ENCODE measurements around the gene OAS3.

Gene OAS3

DNA sequence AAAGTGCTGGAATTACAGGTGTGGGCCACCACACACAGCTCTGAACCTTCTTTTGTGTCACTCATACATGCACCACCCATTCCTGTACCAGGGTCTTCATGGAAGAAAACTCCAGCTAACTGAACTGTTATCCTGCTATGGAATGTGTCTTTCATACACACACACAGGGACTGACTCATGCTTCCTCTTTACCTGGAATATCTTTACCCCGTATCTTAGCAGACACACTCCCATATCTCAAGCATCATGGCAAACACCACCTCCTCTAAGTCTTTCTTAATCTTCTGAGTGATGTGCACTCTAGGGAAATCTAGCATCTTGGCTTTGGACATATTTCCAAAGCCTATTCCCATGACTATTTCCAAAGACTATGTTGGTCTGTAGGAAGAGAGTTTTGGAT, 83.2 kb downstream of the OAS3 start:
- no peak for FAIRE-seq
- DNase-seq (ENCODE audit: insufficient read length, low spot score): no peak

More for the DNA sequence above, 83.2 kb downstream of the OAS3 start:
- TF ChIP-seq POLR2A (IDR thresholded peaks at IDR 0.05; ENCODE audit: low read depth, low read length): no peak
